Umbilical cord (tissue), 2 donors: ENCODE results near the gene G0S2. TPM values are rescaled to one million over a fixed set of nuclear protein-coding genes. Genes with fewer than 3 reads are reported as not detected.
"Not testable (repeated sequence)": the region's sequence is repeated elsewhere in the genome, so short reads cannot be mapped to it uniquely, and the experiment has no call there.

Experiments used
- DNase-seq: peaks from one replicate; pipeline ENCODE4 v3.0.0-alpha.2; 2015; ENCODE audit warnings: low spot score
- total RNA-seq: library from RNA; depleted of rRNA; stranded (reverse); fragments of >200 nt; gene quantifications from one replicate; pipeline ENCODE4 v1.2.3, GENCODE V29; 2014; ENCODE audit warnings: low replicate concordance; ENCODE audit not compliant: insufficient read depth

G0S2 gene
- total RNA-seq, 1 donor from 2014 or later = 11.1 TPM

GRCh38 chr1:209675565-209676154, 448 bp downstream of the G0S2 start:
- peak; percentile 45 for DNase-seq

GRCh38 chr1:209678981-209679539, 3.8 kb downstream of the G0S2 start:
- no peak for DNase-seq

DNA sequence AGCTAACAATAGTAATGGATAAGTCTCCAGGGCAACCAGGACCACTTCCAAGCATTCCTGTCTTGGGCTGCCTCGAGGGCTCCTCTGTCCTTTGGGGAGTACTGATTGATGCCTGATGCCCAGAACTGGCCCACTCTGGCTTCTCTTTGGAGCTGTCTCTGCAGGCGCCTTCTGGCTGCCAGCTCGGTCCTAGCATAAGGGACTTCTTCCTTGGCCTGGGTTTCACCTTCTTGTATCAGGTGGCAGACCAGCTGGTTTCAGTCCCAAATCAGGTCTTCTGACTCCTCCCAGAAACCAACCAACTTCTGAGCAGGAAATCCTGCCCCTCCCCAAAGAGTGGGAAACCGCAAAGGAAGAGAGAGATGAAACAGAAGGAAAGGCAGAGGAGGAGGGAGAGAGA, 10.6 kb downstream of the G0S2 start:
- DNase-seq = no peak

- DNase-seq = peak; percentile 81
These were observed 11.1 kb downstream of the G0S2 start for GRCh38 chr1:209686322-209686721.

DNA sequence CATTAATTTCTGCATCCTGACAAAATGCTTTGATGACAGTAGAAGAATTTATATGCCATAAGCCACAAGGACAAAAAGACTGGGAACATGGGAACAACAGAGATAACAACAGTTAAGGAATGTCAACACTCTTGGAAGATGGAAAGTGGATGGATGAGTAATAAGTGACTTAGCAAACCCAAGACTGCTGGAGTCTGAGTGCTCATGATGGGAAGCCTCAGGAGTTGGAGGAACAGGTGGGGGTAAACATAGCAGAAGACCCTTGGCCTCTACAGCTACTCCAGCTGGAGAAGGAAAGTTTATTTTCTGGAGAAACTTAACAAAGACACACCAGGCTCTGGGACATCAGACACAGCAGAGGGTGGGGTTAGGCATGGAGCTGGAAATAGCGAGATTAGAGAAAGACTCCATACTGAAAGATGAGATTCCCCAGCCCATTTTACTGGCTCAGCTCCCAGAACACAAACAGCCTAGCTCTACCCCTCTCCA, 13.6 kb downstream of the G0S2 start:
- peak; percentile 97 for DNase-seq

DNA sequence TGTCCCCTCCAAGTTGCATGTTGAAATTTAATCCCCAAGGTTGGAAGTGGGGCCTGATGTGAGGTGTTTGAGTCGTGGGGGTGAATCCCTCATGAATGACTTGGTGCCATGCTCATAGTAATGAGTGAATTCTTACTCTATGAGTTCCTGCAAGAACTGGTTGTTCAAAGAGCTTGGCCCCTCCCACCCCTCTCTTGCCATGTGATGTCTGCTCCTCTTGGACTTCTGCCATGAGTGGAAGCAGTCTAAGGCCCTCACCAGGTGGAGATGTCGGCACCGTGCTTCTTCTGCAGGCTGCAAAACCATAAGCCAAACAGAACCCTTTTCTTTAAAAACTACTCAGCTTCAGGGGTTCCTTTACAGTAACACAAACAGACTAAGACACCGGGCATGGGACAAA, 14.3 kb downstream of the G0S2 start:
- no peak for DNase-seq

GRCh38 chr1:209691237-209691636, 16.0 kb downstream of the G0S2 start:
- DNase-seq = no peak

DNA sequence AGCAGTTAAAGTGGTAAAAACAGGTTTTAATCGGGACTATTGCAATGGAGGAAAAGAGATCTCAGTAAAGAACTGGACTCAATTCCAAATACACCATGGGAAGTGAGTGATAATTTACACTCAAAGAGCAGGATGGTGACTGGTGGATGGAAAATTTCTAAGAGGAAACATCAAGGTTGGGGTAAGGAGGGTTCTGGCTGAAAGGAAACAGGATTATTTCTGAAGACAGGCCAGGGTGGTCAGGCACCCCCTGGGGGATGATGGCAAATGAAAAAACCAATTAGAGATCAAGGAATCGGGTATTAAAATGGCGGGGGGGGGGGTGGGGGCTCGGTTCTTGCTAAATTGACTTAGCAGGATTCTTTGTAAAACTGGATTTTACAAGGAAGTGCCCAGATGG, 17.1 kb downstream of the G0S2 start:
- no peak for DNase-seq

GRCh38 chr1:209692745-209693504, 17.7 kb downstream of the G0S2 start:
- peak; percentile 91 for DNase-seq

- no peak for DNase-seq
These were observed 21.5 kb downstream of the G0S2 start for GRCh38 chr1:209696673-209697072.

DNA sequence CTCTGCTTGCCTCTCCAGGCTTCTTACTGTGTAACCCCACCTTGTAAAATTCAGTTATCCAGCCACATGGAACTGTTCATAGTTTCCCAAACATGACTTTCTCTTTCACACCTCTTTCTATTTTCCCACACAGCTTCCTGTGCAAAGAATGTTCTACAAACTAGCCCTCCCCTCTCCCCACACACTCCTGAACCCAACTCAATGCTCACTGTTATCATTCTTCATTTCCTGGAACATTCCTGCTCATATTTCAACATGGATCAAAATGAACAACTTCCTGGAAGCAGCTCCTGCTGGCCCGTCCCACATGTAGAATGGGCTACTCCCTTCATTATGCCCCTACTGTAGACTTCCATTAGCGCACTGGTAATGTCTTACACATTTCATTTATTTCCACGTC, 21.9 kb downstream of the G0S2 start:
- DNase-seq = no peak

DNA sequence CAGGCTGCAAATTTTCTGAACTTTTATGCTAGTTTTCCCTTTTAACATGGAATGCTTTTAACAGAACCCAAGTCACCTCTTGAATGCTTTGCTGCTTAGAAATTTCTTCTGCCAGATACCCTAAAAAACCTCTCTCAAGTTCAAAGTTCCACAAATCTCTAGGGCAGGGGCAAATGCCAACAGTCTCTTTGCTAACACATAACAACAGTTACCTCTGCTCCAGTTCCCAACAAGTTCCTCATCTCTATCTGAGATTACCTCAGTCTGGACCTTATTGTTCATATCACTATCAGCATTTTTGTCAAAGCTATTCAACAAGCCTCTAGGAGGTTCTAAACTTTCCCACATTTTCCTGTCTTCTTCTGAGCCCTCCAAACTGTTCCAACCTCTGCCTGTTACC, 25.5 kb downstream of the G0S2 start:
- DNase-seq = not testable (repeated sequence)

- no peak for DNase-seq
These were observed 27.6 kb downstream of the G0S2 start for GRCh38 chr1:209702832-209703231.

DNA sequence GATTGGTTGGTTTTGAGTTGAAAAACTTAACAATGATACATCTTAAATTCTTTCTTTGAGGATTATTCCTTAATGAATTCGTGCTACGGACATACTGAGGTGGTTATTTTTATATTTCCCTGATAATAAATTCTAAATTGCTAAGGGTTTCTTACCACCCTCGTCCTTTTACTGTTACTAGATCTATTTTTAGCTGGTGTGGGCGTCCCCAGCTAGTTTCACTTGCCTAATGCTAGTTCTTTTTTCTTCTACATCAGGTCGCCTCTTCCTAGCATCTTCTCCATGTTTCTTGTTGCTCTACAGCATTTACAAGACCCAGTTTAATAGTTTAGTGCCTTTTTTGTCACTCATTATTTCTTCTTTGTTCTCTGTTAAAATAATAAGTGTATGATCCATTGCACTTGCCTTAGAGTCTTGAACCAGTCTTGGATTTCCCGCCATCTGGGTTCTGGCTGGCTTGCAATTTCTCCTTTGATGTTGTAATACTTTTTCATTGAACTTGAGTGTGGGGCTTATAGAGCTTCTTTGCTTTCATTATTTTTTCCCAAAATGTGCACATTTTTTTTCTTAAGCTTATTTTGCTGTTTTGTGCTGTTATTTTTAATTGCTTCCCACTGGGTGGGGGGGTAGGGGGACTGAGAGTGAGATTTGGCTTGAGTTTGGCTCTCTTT, 28.8 kb downstream of the G0S2 start:
- DNase-seq = no peak

GRCh38 chr1:209704584-209704983, 29.4 kb downstream of the G0S2 start, which contains the start of gene HSD11B1:
Gene HSD11B1, plus strand, starts transcription at chr1:209704846. Its CDS starts 97 bp downstream, at chr1:209704943.
- DNase-seq = peak; percentile 25

- DNase-seq = no peak
These were observed 29.9 kb downstream of the G0S2 start for GRCh38 chr1:209705033-209705598.

GRCh38 chr1:209706622-209707021, 31.4 kb downstream of the G0S2 start:
- DNase-seq = no peak

GRCh38 chr1:209707308-209707707, 32.1 kb downstream of the G0S2 start:
- no peak for DNase-seq

GRCh38 chr1:209708297-209708696, 33.1 kb downstream of the G0S2 start:
- DNase-seq = no peak

- DNase-seq = no peak
These were observed 34.9 kb downstream of the G0S2 start for GRCh38 chr1:209710093-209710492.

- DNase-seq = peak; percentile 51
These were observed 35.6 kb downstream of the G0S2 start for GRCh38 chr1:209710847-209711246.

- DNase-seq = no peak
These were observed 39.1 kb downstream of the G0S2 start for GRCh38 chr1:209714338-209714737.
